ENCODE measurements around the gene KCNMA1.
A peak's percentile ranks its signal among the peaks of the same experiment; 100 is the strongest.

KCNMA1 gene

DNA sequence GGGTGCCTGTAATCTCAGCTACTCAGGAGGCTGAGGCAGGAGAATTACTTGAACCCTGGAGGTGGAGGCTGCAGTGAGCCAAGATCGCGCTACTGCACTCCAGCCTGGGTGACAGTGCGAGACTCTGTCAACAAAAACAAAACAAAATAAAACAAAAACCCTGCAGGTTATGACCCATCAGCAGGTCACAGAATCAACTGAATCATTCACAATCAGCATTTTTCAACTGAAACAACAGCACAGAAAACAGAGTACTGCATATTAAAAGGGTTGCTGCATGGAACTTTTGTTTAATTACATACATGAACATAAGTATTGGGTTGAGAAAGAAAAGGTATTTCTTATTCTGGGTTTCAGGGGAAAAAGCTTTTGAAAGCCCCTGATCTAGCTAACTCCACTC, 77.6 kb downstream of the KCNMA1 start:
- H3K4me3 ChIP-seq (ENCODE audit: low read length in 2 of 2) = no peak overlapping the region
- no peak overlapping the region for H3K4me2 ChIP-seq (ENCODE audit: insufficient read depth, low read length, poor library complexity, severe bottlenecking)
- peaks cover 0 to 10% (median 0%) of the 10 kb centered on the region in 3 experiments for H3K27me3 ChIP-seq (ENCODE audit: control insufficient read depth in 3 of 3, insufficient read depth in 3 of 3, low read depth in 1 of 3, low read length in 3 of 3)
- no CpG with 5 or more reads among the region's 3 CpGs for WGBS, 2 donors (ENCODE audit: extremely low coverage in 2 of 2, insufficient read length in 2 of 2, insufficient replicate concordance in 1 of 2)
- H3K79me1 ChIP-seq (ENCODE audit: low read depth, low read length) = no peaks in the 10 kb centered on the region
- no peak overlapping the region for H2BK120ac ChIP-seq (ENCODE audit: low read depth, low read length)
- no peak overlapping the region for H4K91ac ChIP-seq (ENCODE audit: low read depth, low read length, poor library complexity)
- H3K23ac ChIP-seq (ENCODE audit: low read depth, low read length, poor library complexity) = no peak overlapping the region
- no peak overlapping the region for H3K18ac ChIP-seq (ENCODE audit: low read length)
- no peak overlapping the region for H2BK12ac ChIP-seq (ENCODE audit: low read length)
- H2BK5ac ChIP-seq (ENCODE audit: low read length) = no peak overlapping the region
- H3K9me3 ChIP-seq (replicated peaks in 1 of 2; ENCODE audit: control insufficient read depth in 2 of 2, insufficient read depth in 1 of 2, low read depth in 1 of 2, low read length in 2 of 2) = no peaks in the 10 kb centered on the region
- no peak overlapping the region for H4K8ac ChIP-seq (ENCODE audit: low read depth, low read length)
- H3K4me1 ChIP-seq (ENCODE audit: control insufficient read depth in 2 of 2, insufficient read depth in 1 of 2, low read depth in 1 of 2, low read length in 2 of 2) = peaks cover 0 to 11% of the 10 kb centered on the region in 2 donors
- no peak overlapping the region for H3K14ac ChIP-seq (ENCODE audit: low read length)
- H3K27ac ChIP-seq (replicated peaks; ENCODE audit: low read length) = no peak overlapping the region
- no peaks in the 10 kb centered on the region for H3K36me3 ChIP-seq (replicated peaks in 1 of 2; ENCODE audit: control insufficient read depth in 2 of 2, insufficient read depth in 2 of 2, low read length in 2 of 2)
- H3K9ac ChIP-seq (ENCODE audit: low read depth, low read length, poor library complexity) = no peak overlapping the region
- no peak overlapping the region for H2BK15ac ChIP-seq (ENCODE audit: low read length)
- H3K4ac ChIP-seq (ENCODE audit: low read length) = no peak overlapping the region
- no peak overlapping the region for H2AFZ ChIP-seq (ENCODE audit: low read length)
- no peak for DNase-seq (ENCODE audit: low spot score)
- no peak overlapping the region for H2AK5ac ChIP-seq (ENCODE audit: low read depth, low read length)

- H3K4me2 ChIP-seq (ENCODE audit: insufficient read depth, low read length, poor library complexity, severe bottlenecking) = no peak overlapping the region
- H3K36me3 ChIP-seq (replicated peaks in 1 of 2; ENCODE audit: control insufficient read depth in 2 of 2, insufficient read depth in 2 of 2, low read length in 2 of 2) = no peaks in the 10 kb centered on the region
- peaks cover 0 to 5% (median 0%) of the 10 kb centered on the region in 3 experiments for H3K27me3 ChIP-seq (ENCODE audit: control insufficient read depth in 3 of 3, insufficient read depth in 3 of 3, low read depth in 1 of 3, low read length in 3 of 3)
- no peak overlapping the region for H2BK120ac ChIP-seq (ENCODE audit: low read depth, low read length)
- H3K79me1 ChIP-seq (ENCODE audit: low read depth, low read length) = no peaks in the 10 kb centered on the region
- H3K4ac ChIP-seq (ENCODE audit: low read length) = no peak overlapping the region
- no peak overlapping the region for H3K23ac ChIP-seq (ENCODE audit: low read depth, low read length, poor library complexity)
- H4K8ac ChIP-seq (ENCODE audit: low read depth, low read length) = no peak overlapping the region
- WGBS, 2 donors (ENCODE audit: extremely low coverage in 2 of 2, insufficient read length in 2 of 2, insufficient replicate concordance in 1 of 2) = no CpG with 5 or more reads among the region's 1 CpG
- no peak overlapping the region for H2AK5ac ChIP-seq (ENCODE audit: low read depth, low read length)
- no peak overlapping the region for H4K91ac ChIP-seq (ENCODE audit: low read depth, low read length, poor library complexity)
- no peak overlapping the region for H2BK12ac ChIP-seq (ENCODE audit: low read length)
- H3K9ac ChIP-seq (ENCODE audit: low read depth, low read length, poor library complexity) = no peak overlapping the region
- no peak overlapping the region for H3K14ac ChIP-seq (ENCODE audit: low read length)
- peaks cover 0 to 7% of the 10 kb centered on the region in 2 donors for H3K4me1 ChIP-seq (ENCODE audit: control insufficient read depth in 2 of 2, insufficient read depth in 1 of 2, low read depth in 1 of 2, low read length in 2 of 2)
- no peak overlapping the region for H2AFZ ChIP-seq (ENCODE audit: low read length)
- no peak overlapping the region for H3K4me3 ChIP-seq (ENCODE audit: low read length in 2 of 2)
- H3K18ac ChIP-seq (ENCODE audit: low read length) = no peak overlapping the region
- no peak overlapping the region for H2BK15ac ChIP-seq (ENCODE audit: low read length)
- no peak overlapping the region for H2BK5ac ChIP-seq (ENCODE audit: low read length)
- DNase-seq (ENCODE audit: low spot score) = peak; percentile 37
- no peaks in the 10 kb centered on the region for H3K9me3 ChIP-seq (replicated peaks in 1 of 2; ENCODE audit: control insufficient read depth in 2 of 2, insufficient read depth in 1 of 2, low read depth in 1 of 2, low read length in 2 of 2)
- H3K27ac ChIP-seq (replicated peaks; ENCODE audit: low read length) = no peak overlapping the region
These were observed 80.5 kb downstream of the KCNMA1 start for GRCh38 chr10:77556990-77557601.

DNA sequence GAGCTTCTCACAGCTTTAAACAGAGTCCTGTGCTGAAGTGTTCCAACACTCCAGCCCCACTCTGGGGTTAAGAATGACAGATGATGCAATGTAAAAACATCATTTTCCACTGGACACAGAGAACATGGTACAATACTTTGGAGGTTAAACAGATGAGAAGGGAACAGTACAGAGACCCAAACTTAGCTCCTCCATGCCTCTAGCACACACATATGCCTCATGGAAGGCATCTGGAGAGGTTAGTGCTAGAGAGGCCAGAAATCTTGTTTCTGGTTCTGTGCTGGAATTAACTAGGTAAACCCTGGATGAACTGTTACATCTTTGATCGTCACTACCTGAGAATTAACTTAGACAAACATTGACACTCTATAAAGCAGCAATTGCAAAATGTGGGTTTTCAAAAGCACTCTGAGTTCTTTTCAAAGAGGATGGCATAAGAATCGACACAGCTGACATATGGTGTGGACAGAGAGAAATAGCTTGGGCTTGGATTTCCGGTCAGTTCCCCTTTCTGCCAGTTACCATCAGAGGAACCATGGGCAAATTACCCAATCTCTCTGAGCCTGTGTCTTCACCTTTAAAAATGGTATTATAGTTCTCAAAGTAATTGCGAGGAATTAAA, 81.9 kb downstream of the KCNMA1 start:
- WGBS, 2 donors (ENCODE audit: extremely low coverage in 2 of 2, insufficient read length in 2 of 2, insufficient replicate concordance in 1 of 2) = no CpG with 5 or more reads among the region's 4 CpGs
- Histone ChIP-seq H2AFZ (ENCODE audit: low read length) (no peak overlapping the region), H3K14ac (ENCODE audit: low read length) (no peak overlapping the region), H2AK5ac (ENCODE audit: low read depth, low read length) (no peak overlapping the region), H3K18ac (ENCODE audit: low read length) (no peak overlapping the region), H3K4me3 (ENCODE audit: low read length in 2 of 2) (no peak overlapping the region), H4K8ac (ENCODE audit: low read depth, low read length) (no peak overlapping the region), H3K27me3 (ENCODE audit: control insufficient read depth in 3 of 3, insufficient read depth in 3 of 3, low read depth in 1 of 3, low read length in 3 of 3) (no peaks in the 10 kb centered on the region), H3K79me1 (ENCODE audit: low read depth, low read length) (no peaks in the 10 kb centered on the region), H4K91ac (ENCODE audit: low read depth, low read length, poor library complexity) (no peak overlapping the region), H2BK120ac (ENCODE audit: low read depth, low read length) (no peak overlapping the region), H3K27ac (replicated peaks; ENCODE audit: low read length) (no peak overlapping the region), H3K4me1 (ENCODE audit: control insufficient read depth in 2 of 2, insufficient read depth in 1 of 2, low read depth in 1 of 2, low read length in 2 of 2) (peaks cover 0 to 9% of the 10 kb centered on the region in 2 donors), H2BK15ac (ENCODE audit: low read length) (no peak overlapping the region), H2BK5ac (ENCODE audit: low read length) (no peak overlapping the region), H3K4ac (ENCODE audit: low read length) (no peak overlapping the region), H3K36me3 (replicated peaks in 1 of 2; ENCODE audit: control insufficient read depth in 2 of 2, insufficient read depth in 2 of 2, low read length in 2 of 2) (no peaks in the 10 kb centered on the region), H3K4me2 (ENCODE audit: insufficient read depth, low read length, poor library complexity, severe bottlenecking) (no peak overlapping the region), H3K23ac (ENCODE audit: low read depth, low read length, poor library complexity) (no peak overlapping the region), H3K9ac (ENCODE audit: low read depth, low read length, poor library complexity) (no peak overlapping the region), H3K9me3 (replicated peaks in 1 of 2; ENCODE audit: control insufficient read depth in 2 of 2, insufficient read depth in 1 of 2, low read depth in 1 of 2, low read length in 2 of 2) (no peaks in the 10 kb centered on the region), H2BK12ac (ENCODE audit: low read length) (no peak overlapping the region)
- DNase-seq (ENCODE audit: low spot score) = no peak

GRCh38 chr10:77554996-77555397, 82.6 kb downstream of the KCNMA1 start:
- H3K36me3 ChIP-seq (replicated peaks in 1 of 2; ENCODE audit: control insufficient read depth in 2 of 2, insufficient read depth in 2 of 2, low read length in 2 of 2) = no peaks in the 10 kb centered on the region
- H3K4ac ChIP-seq (ENCODE audit: low read length) = no peak overlapping the region
- no peak overlapping the region for H2BK15ac ChIP-seq (ENCODE audit: low read length)
- no peak overlapping the region for H2BK120ac ChIP-seq (ENCODE audit: low read depth, low read length)
- no peak overlapping the region for H3K4me2 ChIP-seq (ENCODE audit: insufficient read depth, low read length, poor library complexity, severe bottlenecking)
- no peak overlapping the region for H3K9ac ChIP-seq (ENCODE audit: low read depth, low read length, poor library complexity)
- no peak overlapping the region for H2AK5ac ChIP-seq (ENCODE audit: low read depth, low read length)
- no peaks in the 10 kb centered on the region for H3K27me3 ChIP-seq (ENCODE audit: control insufficient read depth in 3 of 3, insufficient read depth in 3 of 3, low read depth in 1 of 3, low read length in 3 of 3)
- H3K18ac ChIP-seq (ENCODE audit: low read length) = peak overlapping the region; percentile 3
- DNase-seq (ENCODE audit: low spot score) = no peak
- no peak overlapping the region for H3K4me3 ChIP-seq (ENCODE audit: low read length in 2 of 2)
- H4K91ac ChIP-seq (ENCODE audit: low read depth, low read length, poor library complexity) = no peak overlapping the region
- peaks cover 0 to 11% of the 10 kb centered on the region in 2 donors for H3K4me1 ChIP-seq (ENCODE audit: control insufficient read depth in 2 of 2, insufficient read depth in 1 of 2, low read depth in 1 of 2, low read length in 2 of 2)
- no peak overlapping the region for H2AFZ ChIP-seq (ENCODE audit: low read length)
- WGBS, 2 donors (ENCODE audit: extremely low coverage in 2 of 2, insufficient read length in 2 of 2, insufficient replicate concordance in 1 of 2) = no CpG with 5 or more reads among the region's 7 CpGs
- H3K79me1 ChIP-seq (ENCODE audit: low read depth, low read length) = no peaks in the 10 kb centered on the region
- H4K8ac ChIP-seq (ENCODE audit: low read depth, low read length) = no peak overlapping the region
- H3K27ac ChIP-seq (replicated peaks; ENCODE audit: low read length) = no peak overlapping the region
- H2BK12ac ChIP-seq (ENCODE audit: low read length) = no peak overlapping the region
- no peak overlapping the region for H2BK5ac ChIP-seq (ENCODE audit: low read length)
- H3K23ac ChIP-seq (ENCODE audit: low read depth, low read length, poor library complexity) = no peak overlapping the region
- no peak overlapping the region for H3K14ac ChIP-seq (ENCODE audit: low read length)
- H3K9me3 ChIP-seq (replicated peaks in 1 of 2; ENCODE audit: control insufficient read depth in 2 of 2, insufficient read depth in 1 of 2, low read depth in 1 of 2, low read length in 2 of 2) = no peaks in the 10 kb centered on the region

Data from neuronal stem cell (in vitro differentiated cells).